Measurements from ENCODE around the gene RAPGEFL1. TPM values are rescaled to one million over a fixed set of nuclear protein-coding genes. Genes with fewer than 3 reads are reported as not detected.
"Not testable (repeated sequence)": the region's sequence is repeated elsewhere in the genome, so short reads cannot be mapped to it uniquely, and the experiment has no call there.

The RAPGEFL1 gene
- total RNA-seq, 2 experiments from 2014 or later: 4.4 to 4.6 TPM

- ATAC-seq; H3K9me3 Mint-ChIP-seq (ENCODE audit: low read depth); H3K4me3 Mint-ChIP-seq; DNase-seq; H3K27me3 Mint-ChIP-seq; H3K27ac Mint-ChIP-seq; H3K4me1 Mint-ChIP-seq: not testable (repeated sequence)
- CTCF ChIA-PET: interaction anchor here (0.8 to 1.5 kb wide), 4 partner anchors 8 to 38 kb away, joined by 3 to 4 read pairs (median 3); no protein-coding TSS in a partner anchor
- H3K36me3 Mint-ChIP-seq: peaks cover 15% of the 10 kb centered on the region
These were observed 51.9 kb downstream of the RAPGEFL1 start for GRCh38 chr17:40229146-40229545.

GRCh38 chr17:40230670-40231069, 53.4 kb downstream of the RAPGEFL1 start:
- Mint-ChIP-seq H3K4me3 (no peak overlapping the region), H3K36me3 (peaks cover 21% of the 10 kb centered on the region), H3K4me1 (no peaks in the 10 kb centered on the region), H3K27ac (no peak overlapping the region), H3K9me3 (ENCODE audit: low read depth) (no peaks in the 10 kb centered on the region), H3K27me3 (no peaks in the 10 kb centered on the region)
- DNase-seq (no peak), ATAC-seq (no peak)
- CTCF ChIA-PET: interaction anchor here (1.3 to 1.4 kb wide), 2 partner anchors 25 to 39 kb away, joined by 3 to 5 read pairs; no protein-coding TSS in a partner anchor

- H3K4me1 Mint-ChIP-seq; H3K9me3 Mint-ChIP-seq (ENCODE audit: low read depth); DNase-seq; H3K4me3 Mint-ChIP-seq; H3K27ac Mint-ChIP-seq; H3K27me3 Mint-ChIP-seq; ATAC-seq: not testable (repeated sequence)
- CTCF ChIA-PET: interaction anchor here (0.7 to 1.3 kb wide), 5 partner anchors 13 to 351 kb away, joined by 3 to 4 read pairs (median 3); partner anchors contain the start of gene WIPF2
- peaks cover 22% of the 10 kb centered on the region for H3K36me3 Mint-ChIP-seq
These were observed 54.7 kb downstream of the RAPGEFL1 start for GRCh38 chr17:40231928-40232327.

GRCh38 chr17:40241252-40241834, 64.1 kb downstream of the RAPGEFL1 start:
- ATAC-seq: no peak
- no peak for DNase-seq
- peaks cover 5% of the 10 kb centered on the region for H3K36me3 Mint-ChIP-seq
- CTCF ChIA-PET: interaction anchor here (1.0 to 3.4 kb wide), 2 partner anchors 9 to 23 kb away, joined by 3 to 10 read pairs; partner anchors contain the start of gene WIPF2
- H3K9me3 Mint-ChIP-seq (ENCODE audit: low read depth): no peaks in the 10 kb centered on the region
- H3K4me1 Mint-ChIP-seq: peaks cover 12% of the 10 kb centered on the region
- no peak overlapping the region for H3K27ac Mint-ChIP-seq
- no peaks in the 10 kb centered on the region for H3K27me3 Mint-ChIP-seq
- no peak overlapping the region for H3K4me3 Mint-ChIP-seq

- ATAC-seq (no peak), DNase-seq (no peak)
- no peak overlapping the region for H3K27ac Mint-ChIP-seq
- H3K4me3 Mint-ChIP-seq: no peak overlapping the region
- H3K36me3 Mint-ChIP-seq: peaks cover 3% of the 10 kb centered on the region
- H3K9me3 Mint-ChIP-seq (ENCODE audit: low read depth): no peaks in the 10 kb centered on the region
- CTCF ChIA-PET: interaction anchor here (0.9 to 3.4 kb wide), 3 partner anchors 24 to 167 kb away, joined by 3 to 10 read pairs (median 4); partner anchors contain the start of gene WIPF2
- H3K4me1 Mint-ChIP-seq: peaks cover 12% of the 10 kb centered on the region
- H3K27me3 Mint-ChIP-seq: no peaks in the 10 kb centered on the region
These were observed 65.5 kb downstream of the RAPGEFL1 start for GRCh38 chr17:40242774-40243173.

GRCh38 chr17:40243761-40244160, 66.5 kb downstream of the RAPGEFL1 start:
- Mint-ChIP-seq H3K4me3 (no peak overlapping the region), H3K36me3 (peaks cover 3% of the 10 kb centered on the region), H3K27ac (no peak overlapping the region), H3K27me3 (no peaks in the 10 kb centered on the region), H3K4me1 (peaks cover 12% of the 10 kb centered on the region), H3K9me3 (ENCODE audit: low read depth) (no peaks in the 10 kb centered on the region)
- CTCF ChIA-PET: interaction anchor here (0.9 to 1.2 kb wide), 2 partner anchors 25 to 168 kb away, joined by 3 to 4 read pairs; partner anchors contain the start of gene WIPF2
- DNase-seq (no peak), ATAC-seq (no peak)

- peaks cover 12% of the 10 kb centered on the region for H3K4me1 Mint-ChIP-seq
- no peaks in the 10 kb centered on the region for H3K27me3 Mint-ChIP-seq
- H3K4me3 Mint-ChIP-seq: no peak overlapping the region
- ATAC-seq (no peak), DNase-seq (no peak)
- CTCF ChIA-PET: no interaction called here
- no peaks in the 10 kb centered on the region for H3K9me3 Mint-ChIP-seq (ENCODE audit: low read depth)
- no peak overlapping the region for H3K27ac Mint-ChIP-seq
- H3K36me3 Mint-ChIP-seq: peaks cover 3% of the 10 kb centered on the region
These were observed 67.0 kb downstream of the RAPGEFL1 start for GRCh38 chr17:40244255-40244654.

Small RNA genes lying within 50 kb of the gene (microRNA-seq; reads per million reads assigned to microRNA genes)
- gene MIR6866 (2.6 reads per million), gene MIR6867 (not detected)

Other genes starting within 250 kb of the RAPGEFL1 start
- gene ORMDL3, start 249.9 kb upstream of the RAPGEFL1 start, total RNA-seq: 100 to 1,000 TPM; 111 to 131 TPM
- not detected for gene LRRC3C, start 249.7 kb upstream of the RAPGEFL1 start, total RNA-seq
- not detected for gene GSDMA, start 214.5 kb upstream of the RAPGEFL1 start, total RNA-seq
- gene PSMD3, start 196.7 kb upstream of the RAPGEFL1 start, total RNA-seq: 100 to 1,000 TPM; 106 to 138 TPM
- gene CSF3, start 162.0 kb upstream of the RAPGEFL1 start, total RNA-seq: not detected
- gene MED24, start 123.1 kb upstream of the RAPGEFL1 start, total RNA-seq: 100 to 1,000 TPM in 1 of 2 experiments, 10 to 100 TPM in 1; 98.0 to 107 TPM
- 1 to 10 TPM; 5.9 to 8.3 TPM for gene THRA, start 114.5 kb upstream of the RAPGEFL1 start, total RNA-seq
- 1 to 10 TPM; 3.3 to 4.8 TPM for gene NR1D1, start 76.9 kb upstream of the RAPGEFL1 start, total RNA-seq
- 10 to 100 TPM; 91.4 to 94.7 TPM for gene MSL1, start 55.5 kb upstream of the RAPGEFL1 start, total RNA-seq
- 10 to 100 TPM; 89.8 to 90.5 TPM for gene CASC3, start 36.9 kb upstream of the RAPGEFL1 start, total RNA-seq
- gene WIPF2, start 41.8 kb downstream of the RAPGEFL1 start, total RNA-seq: 10 to 100 TPM; 24.1 to 26.1 TPM
- gene CDC6, start 110.4 kb downstream of the RAPGEFL1 start, total RNA-seq: 100 to 1,000 TPM; 109 to 111 TPM
- 10 to 100 TPM; 29.9 to 39.5 TPM for gene RARA, start 131.7 kb downstream of the RAPGEFL1 start, total RNA-seq
- not detected for gene GJD3, start 187.3 kb downstream of the RAPGEFL1 start, total RNA-seq
- gene TOP2A, start 240.4 kb downstream of the RAPGEFL1 start, total RNA-seq: 100 to 1,000 TPM; 310 to 347 TPM

Data from activated CD8-positive, alpha-beta memory T cell treated with anti-CD3 and anti-CD28 coated beads, Interleukin-2, amount 10 ng/mL, durations not matched to agents 7 days and 5 days (primary cell).